ENCODE results near the gene CYP3A4. TPM values are rescaled to one million over a fixed set of nuclear protein-coding genes. Genes with fewer than 3 reads are reported as not detected.
"Not testable (repeated sequence)": the region's sequence is repeated elsewhere in the genome, so short reads cannot be mapped to it uniquely, and the experiment has no call there.

CYP3A4 gene
- polyA plus RNA-seq, 1 donor = 0.22 TPM

DNA sequence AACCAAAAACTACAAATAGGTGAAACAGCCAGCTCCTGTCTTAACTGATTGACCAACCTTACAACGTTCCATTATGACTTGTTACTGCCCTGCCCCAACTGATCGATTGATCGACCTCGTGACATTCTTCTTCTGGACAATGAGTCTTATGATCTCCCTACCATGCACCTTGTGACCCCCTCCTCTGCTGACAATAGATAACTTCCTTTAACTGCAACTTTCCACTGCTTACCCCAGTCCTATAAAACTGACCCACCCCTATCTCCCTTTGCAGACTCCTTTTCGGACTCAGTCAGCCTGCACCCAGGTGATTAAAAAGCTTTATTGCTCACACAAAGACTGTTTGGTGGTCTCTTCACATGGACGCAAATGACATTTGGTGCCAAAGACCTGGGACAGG is 60.8 kb downstream of the CYP3A4 start:
- not testable (repeated sequence) for DNase-seq (ENCODE audit: low read depth)

DNA sequence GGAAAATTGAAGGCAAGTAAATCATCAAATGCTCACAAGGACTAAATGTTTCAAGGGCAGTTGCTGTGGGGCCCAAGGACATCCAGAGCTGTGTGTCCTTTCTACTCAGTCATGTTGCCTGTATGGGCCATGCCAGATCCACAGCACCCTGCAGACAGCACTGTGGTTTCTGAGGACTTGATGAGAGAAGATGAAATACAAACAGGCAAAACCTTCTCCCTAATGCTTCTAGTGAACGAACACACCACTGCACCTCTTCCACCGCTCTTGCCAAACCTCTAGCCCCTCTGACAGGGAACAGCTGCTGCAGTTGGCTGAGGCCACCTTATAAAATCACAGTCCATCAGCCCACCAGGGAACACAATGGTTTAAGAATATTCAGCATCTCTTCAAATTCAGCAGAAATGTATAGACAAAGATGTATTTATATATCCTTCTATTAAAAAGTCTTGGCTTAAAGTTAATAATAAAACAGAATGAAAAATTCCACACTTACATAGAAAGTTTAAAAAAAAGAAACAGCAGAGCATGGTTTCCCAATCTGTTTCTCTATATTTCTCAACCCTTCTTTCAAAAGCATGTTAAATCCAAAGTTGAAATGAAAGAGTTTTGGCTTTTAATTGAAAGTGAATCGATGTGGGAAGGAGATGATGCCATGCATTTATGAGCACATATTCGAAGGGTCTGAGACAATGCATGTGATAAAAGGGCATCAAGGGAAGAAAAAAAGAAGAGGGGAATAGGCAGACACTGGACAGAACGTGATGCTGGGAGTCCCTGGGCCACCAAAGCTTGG is 63.0 kb downstream of the CYP3A4 start:
- no peak for DNase-seq (ENCODE audit: low read depth)

DNA sequence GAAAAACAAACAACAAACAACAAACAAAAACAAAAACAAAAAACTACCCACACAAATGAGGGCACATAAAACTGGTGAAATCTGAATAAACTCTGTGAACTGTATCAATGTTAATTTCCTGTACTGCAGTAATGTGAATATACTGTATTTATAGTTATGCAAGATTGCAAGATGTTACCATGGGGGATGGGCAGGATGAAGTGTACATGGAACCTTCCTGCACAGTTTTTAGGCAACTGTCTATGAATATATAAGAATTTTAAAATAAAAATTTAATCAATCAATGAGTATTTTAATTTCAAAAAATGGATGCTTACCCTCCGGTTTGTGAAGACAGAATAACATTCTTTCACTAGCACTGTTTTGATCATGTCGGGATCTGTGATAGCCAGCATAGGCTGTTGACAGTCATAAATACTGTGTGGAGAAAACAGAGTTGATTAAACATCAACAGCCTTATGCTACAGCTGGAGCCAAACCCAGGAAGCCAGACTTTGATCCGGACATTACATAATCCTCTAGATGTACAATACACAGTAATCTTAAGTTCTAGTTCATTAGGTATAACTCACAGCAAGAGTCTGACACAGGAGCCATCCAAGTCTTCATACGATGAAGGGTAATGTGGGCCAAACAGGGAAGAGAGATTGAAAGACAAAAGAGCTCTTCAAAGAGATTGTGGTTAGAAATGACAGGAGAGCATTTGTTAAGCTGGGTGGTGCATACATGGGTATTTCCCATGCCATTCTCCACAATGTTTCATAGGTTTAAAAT is 63.8 kb downstream of the CYP3A4 start:
- no peak for DNase-seq (ENCODE audit: low read depth)

DNA sequence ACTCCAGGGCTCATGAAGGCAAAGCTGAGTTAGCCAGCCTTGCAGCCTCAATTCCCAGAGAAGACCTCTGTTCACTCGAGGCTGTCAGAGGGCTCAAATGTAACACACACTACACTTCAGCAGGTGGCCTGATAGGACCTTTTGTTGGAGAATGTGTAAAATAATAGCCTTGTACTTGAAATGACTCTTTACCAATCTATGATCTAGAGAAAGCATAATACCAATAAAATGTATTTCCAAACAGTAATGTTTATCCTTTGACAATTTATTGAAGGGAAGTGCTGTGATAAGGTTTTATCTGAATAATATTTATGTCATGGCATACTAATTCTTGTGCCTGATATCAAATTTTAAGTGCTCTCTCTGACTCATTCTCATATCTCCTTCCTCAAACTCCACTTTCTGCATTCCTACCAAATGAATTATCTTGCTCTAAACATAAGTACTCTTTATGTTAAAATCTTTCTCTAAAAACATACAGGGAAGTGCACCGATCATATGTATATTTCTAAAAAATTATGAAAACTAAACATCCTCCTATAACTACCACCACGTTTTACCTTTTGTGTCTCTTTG is 69.9 kb downstream of the CYP3A4 start:
- no peak for DNase-seq (ENCODE audit: low read depth)

DNA sequence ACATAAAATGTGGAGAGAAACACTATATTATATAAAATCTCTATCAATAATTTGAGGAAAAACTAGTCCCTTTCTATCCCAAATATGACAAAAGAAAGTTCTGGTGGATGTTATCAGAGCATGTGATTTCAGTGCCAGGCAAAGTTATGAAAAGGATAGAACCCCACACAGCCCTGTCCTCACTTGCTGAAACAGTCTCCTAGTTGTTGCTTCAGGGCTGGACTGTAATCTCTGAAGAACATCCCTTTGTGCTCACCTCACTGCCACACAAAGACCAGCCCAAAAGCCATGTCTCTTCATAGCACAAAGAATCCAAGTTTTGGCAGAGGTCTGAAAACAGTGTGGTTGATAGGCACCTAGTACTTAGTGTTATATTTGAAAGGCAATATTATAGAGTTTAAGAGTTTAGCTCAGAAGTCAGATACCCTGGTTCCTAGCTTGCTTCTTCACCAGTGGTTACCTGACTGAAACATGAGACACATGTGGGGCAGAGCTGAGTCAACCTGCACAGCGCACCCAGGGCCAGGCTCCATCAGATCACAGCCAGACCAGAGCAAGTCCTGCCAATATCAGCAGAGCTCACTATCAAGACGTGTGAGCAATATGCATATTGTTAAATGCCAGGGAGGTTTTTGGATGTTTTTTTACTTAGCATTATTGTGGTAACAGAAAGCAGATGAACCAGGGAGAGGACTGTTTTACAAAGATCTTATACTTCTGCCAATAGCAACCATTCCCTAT is 74.0 kb downstream of the CYP3A4 start:
- no peak for DNase-seq (ENCODE audit: low read depth)

DNA sequence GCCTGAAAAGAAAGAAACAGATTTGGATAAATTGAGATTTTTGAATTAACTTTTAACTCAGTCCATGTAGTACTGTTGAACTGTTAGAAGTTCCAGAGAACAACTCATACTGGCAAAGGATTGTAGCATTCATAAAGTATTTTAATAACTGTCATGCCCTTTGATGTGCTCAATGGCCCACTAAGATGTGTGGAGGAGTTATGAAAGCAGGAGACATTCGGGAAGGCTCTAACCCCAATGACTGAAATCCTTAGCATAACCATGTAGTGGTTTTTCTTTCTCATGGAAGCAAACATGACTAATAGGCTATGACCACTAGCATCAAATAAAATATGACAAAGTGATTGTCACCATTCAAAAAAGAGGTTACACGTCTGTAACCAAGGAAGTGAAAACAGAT is 74.7 kb downstream of the CYP3A4 start:
- no peak for DNase-seq (ENCODE audit: low read depth)

DNA sequence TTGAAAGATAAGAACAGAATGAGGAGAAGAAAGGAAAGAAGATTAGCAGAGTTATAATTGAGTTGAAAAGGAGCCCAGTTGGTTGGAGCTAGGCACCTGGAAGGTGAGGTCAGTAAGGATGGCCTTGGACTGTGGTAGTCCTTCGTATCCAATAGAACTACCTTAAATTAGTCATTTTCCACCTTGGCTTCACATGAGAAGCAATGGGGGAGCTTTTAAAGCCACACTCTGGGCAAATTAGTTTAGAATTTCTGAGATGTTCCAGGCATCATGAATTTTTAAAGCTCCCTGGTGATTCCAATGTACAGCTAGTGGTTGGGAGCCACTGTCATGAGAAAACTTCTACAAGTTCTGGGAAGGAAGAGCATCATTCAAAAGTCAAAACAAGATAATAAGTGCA is 76.9 kb downstream of the CYP3A4 start:
- no peak for DNase-seq (ENCODE audit: low read depth)

Other genes starting within 250 kb of the CYP3A4 start
- gene FAM200A, start 232.1 kb downstream of the CYP3A4 start, polyA plus RNA-seq (ENCODE audit: insufficient read length) = 8.6 TPM
- gene ZNF655, start 225.5 kb downstream of the CYP3A4 start, polyA plus RNA-seq (ENCODE audit: insufficient read length) = 46.1 TPM
- 0.77 TPM for gene TMEM225B, start 185.9 kb downstream of the CYP3A4 start, polyA plus RNA-seq (ENCODE audit: insufficient read length)
- 8.8 TPM for gene ZSCAN25, start 167.2 kb downstream of the CYP3A4 start, polyA plus RNA-seq (ENCODE audit: insufficient read length)
- 0.71 TPM for gene CYP3A5, start 104.2 kb downstream of the CYP3A4 start, polyA plus RNA-seq (ENCODE audit: insufficient read length)
- gene CYP3A7, start 49.0 kb downstream of the CYP3A4 start, polyA plus RNA-seq (ENCODE audit: insufficient read length) = 0.24 TPM
- gene CYP3A43, start 43.8 kb upstream of the CYP3A4 start, polyA plus RNA-seq (ENCODE audit: insufficient read length) = not detected
- not detected for gene OR2AE1, start 92.8 kb upstream of the CYP3A4 start, polyA plus RNA-seq (ENCODE audit: insufficient read length)
- gene TRIM4, start 135.3 kb upstream of the CYP3A4 start, polyA plus RNA-seq (ENCODE audit: insufficient read length) = 14.3 TPM
- 0.32 TPM for gene GJC3, start 145.4 kb upstream of the CYP3A4 start, polyA plus RNA-seq (ENCODE audit: insufficient read length)
- gene AZGP1, start 191.8 kb upstream of the CYP3A4 start, polyA plus RNA-seq (ENCODE audit: insufficient read length) = 13.2 TPM
- 37.6 TPM for gene ZKSCAN1, start 231.4 kb upstream of the CYP3A4 start, polyA plus RNA-seq (ENCODE audit: insufficient read length)